Purkinje cell (primary cell): ENCODE results near the gene GRID1. TPM values are rescaled to one million over a fixed set of nuclear protein-coding genes. Genes with fewer than 3 reads are reported as not detected.

ENCODE experiments used
- polyA plus RNA-seq: library from polyadenylated mRNA; unstranded; fragments of >200 nt; fragmentation: Nextera tagmentation; gene quantifications from 2 replicates; pipeline ENCODE4 v1.2.1, GENCODE V29; 2014

GRID1 gene
- 0.52 and 3.9 TPM in 2 replicates for polyA plus RNA-seq

GRCh38 chr10:86366033-86366901 lies at the start of gene GRID1:
TSS of gene GRID1 (minus strand) at chr10:86366795.

Other genes starting within 250 kb of the GRID1 start
- gene WAPL, start 155.0 kb upstream of the GRID1 start, polyA plus RNA-seq, result 18.8 and 27.6 TPM in 2 replicates